Measurements from ENCODE around the gene CHML. TPM values are rescaled to one million over a fixed set of nuclear protein-coding genes. Genes with fewer than 3 reads are reported as not detected.

The CHML gene
- total RNA-seq, 6 experiments from 2014 or later, result 2.3 to 6.0 (median 3.9) TPM

GRCh38 chr1:241636291-241636690 is 3.9 kb downstream of the CHML start:
- peaks cover 0 to 8% (median under 1%) of the 10 kb centered on the region in 4 donors for H3K36me3 ChIP-seq
- DNase-seq (no peak), ATAC-seq (no peak)
- H3K27ac ChIP-seq, result no peak overlapping the region
- H3K27me3 ChIP-seq, result no peaks in the 10 kb centered on the region
- 83% methylated on average over 1 of the region's 1 CpG for WGBS (ENCODE audit: insufficient coverage, low coverage, low lambda C conversion rate, missing lambda C conversion rate)
- intact Hi-C loops (cut with DNase I), result loop anchor here in 1 of 2 donors (10.0 kb wide), 1 partner anchor 199 kb away; no protein-coding TSS in a partner anchor
- H3K4me3 ChIP-seq, result no peak overlapping the region
- peaks cover 0 to 24% (median 3%) of the 10 kb centered on the region in 4 donors for H3K4me1 ChIP-seq
- TF ChIP-seq POLR2A (IDR thresholded peaks at IDR 0.05), result no peak
- H3K9me3 ChIP-seq, result no peaks in the 10 kb centered on the region

DNA sequence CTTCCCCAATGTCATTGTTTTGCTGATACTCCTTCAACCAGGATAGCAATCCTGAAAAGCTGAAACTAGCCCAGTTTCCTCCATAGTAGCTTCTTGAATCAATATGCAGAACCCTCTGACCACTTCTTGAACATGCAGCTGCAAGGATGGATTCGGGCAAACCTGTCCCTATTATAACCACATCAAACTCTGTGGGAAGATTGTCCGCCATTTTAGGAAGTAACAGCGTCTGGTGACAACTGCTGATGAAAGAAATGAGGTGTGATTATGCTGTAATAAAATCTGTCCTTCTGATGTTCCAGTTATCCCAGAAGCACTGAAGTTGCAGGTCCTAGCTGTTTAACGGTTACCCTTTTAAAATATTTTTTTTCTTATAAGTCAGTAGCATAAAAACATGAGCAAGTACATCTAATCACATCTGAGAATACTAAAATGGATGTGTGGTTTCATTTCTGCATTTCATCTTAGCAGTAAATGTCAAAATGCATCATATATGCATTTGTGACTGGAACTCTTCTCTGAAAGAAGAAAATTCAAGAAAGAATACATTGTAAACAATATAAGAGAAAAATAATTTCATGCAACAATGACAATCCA is 4.5 kb downstream of the CHML start:
- WGBS (ENCODE audit: insufficient coverage, low coverage, low lambda C conversion rate, missing lambda C conversion rate), result 89% methylated on average over 4 of the region's 4 CpGs
- ATAC-seq, result no peak
- Histone ChIP-seq H3K4me1 (peaks cover 0 to 28% (median 2%) of the 10 kb centered on the region in 4 donors), H3K27ac (no peak overlapping the region), H3K9me3 (no peaks in the 10 kb centered on the region), H3K27me3 (no peaks in the 10 kb centered on the region), H3K36me3 (peaks cover 0 to 8% (median under 1%) of the 10 kb centered on the region in 4 donors), H3K4me3 (no peak overlapping the region)
- no peak for TF ChIP-seq POLR2A (IDR thresholded peaks at IDR 0.05)
- TF ChIP-seq, protein P1, sequence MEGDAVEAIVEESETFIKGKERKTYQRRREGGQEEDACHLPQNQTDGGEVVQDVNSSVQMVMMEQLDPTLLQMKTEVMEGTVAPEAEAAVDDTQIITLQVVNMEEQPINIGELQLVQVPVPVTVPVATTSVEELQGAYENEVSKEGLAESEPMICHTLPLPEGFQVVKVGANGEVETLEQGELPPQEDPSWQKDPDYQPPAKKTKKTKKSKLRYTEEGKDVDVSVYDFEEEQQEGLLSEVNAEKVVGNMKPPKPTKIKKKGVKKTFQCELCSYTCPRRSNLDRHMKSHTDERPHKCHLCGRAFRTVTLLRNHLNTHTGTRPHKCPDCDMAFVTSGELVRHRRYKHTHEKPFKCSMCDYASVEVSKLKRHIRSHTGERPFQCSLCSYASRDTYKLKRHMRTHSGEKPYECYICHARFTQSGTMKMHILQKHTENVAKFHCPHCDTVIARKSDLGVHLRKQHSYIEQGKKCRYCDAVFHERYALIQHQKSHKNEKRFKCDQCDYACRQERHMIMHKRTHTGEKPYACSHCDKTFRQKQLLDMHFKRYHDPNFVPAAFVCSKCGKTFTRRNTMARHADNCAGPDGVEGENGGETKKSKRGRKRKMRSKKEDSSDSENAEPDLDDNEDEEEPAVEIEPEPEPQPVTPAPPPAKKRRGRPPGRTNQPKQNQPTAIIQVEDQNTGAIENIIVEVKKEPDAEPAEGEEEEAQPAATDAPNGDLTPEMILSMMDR (IDR thresholded peaks at IDR 0.05), result no peak
- DNase-seq, result no peak
- intact Hi-C loops (cut with DNase I), result loop anchor here in 1 of 2 donors (10.0 kb wide), 1 partner anchor 199 kb away; no protein-coding TSS in a partner anchor

GRCh38 chr1:241632987-241633386 is 7.2 kb downstream of the CHML start:
- H3K4me3 ChIP-seq, result no peak overlapping the region
- peaks cover 0 to 8% (median under 1%) of the 10 kb centered on the region in 4 donors for H3K36me3 ChIP-seq
- ATAC-seq (peak in 2 of 4 donors; percentile 30 to 47), DNase-seq (no peak)
- H3K27me3 ChIP-seq, result no peaks in the 10 kb centered on the region
- intact Hi-C loops (cut with DNase I), result loop anchor here in 1 of 2 donors (10.0 kb wide), 1 partner anchor 202 kb away; no protein-coding TSS in a partner anchor
- TF ChIP-seq, protein P1 (IDR thresholded peaks at IDR 0.05), result no peak
- no peak for TF ChIP-seq POLR2A (IDR thresholded peaks at IDR 0.05)
- 74% methylated on average over 3 of the region's 3 CpGs for WGBS (ENCODE audit: insufficient coverage, low coverage, low lambda C conversion rate, missing lambda C conversion rate)
- peaks cover 0 to 20% (median 1%) of the 10 kb centered on the region in 4 donors for H3K4me1 ChIP-seq
- H3K9me3 ChIP-seq, result no peaks in the 10 kb centered on the region
- H3K27ac ChIP-seq, result no peak overlapping the region

GRCh38 chr1:241631674-241632073 is 8.5 kb downstream of the CHML start:
- peaks cover 0 to 22% (median 1%) of the 10 kb centered on the region in 4 donors for H3K4me1 ChIP-seq
- H3K27ac ChIP-seq, result peak overlapping the region in 1 of 3 donors; percentile 34
- peak overlapping the region in 1 of 3 donors; percentile 18 for H3K4me3 ChIP-seq
- TF ChIP-seq, protein P1 (IDR thresholded peaks at IDR 0.05), result no peak
- no peak for TF ChIP-seq POLR2A (IDR thresholded peaks at IDR 0.05)
- WGBS (ENCODE audit: insufficient coverage, low coverage, low lambda C conversion rate, missing lambda C conversion rate), result 23% methylated on average over 5 of the region's 5 CpGs
- no peaks in the 10 kb centered on the region for H3K27me3 ChIP-seq
- peaks cover 0 to 8% (median under 1%) of the 10 kb centered on the region in 4 donors for H3K36me3 ChIP-seq
- ATAC-seq (peak; percentile 57 to 75 (median 70)), DNase-seq (no peak)
- intact Hi-C loops (cut with DNase I), result loop anchor here in 1 of 2 donors (10.0 kb wide), 1 partner anchor 203 kb away; no protein-coding TSS in a partner anchor
- no peaks in the 10 kb centered on the region for H3K9me3 ChIP-seq

DNA sequence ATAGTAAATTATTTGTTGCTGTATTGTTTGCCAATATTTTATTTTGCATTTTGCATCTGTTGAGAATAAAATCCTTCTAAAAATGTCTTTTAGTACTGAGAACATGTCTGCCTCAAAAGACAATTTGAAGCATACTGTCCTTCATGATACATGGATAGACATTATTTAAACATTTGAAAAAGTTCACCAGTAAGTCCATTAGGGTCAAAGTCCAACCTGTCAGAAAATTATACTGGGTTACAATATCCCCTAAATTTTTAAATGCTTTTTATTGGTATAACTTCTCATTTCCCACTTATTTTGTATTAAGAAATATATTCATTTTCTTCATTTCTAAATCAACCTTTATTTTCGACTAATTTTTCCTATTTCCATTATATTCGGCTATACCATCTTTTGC is 9.3 kb downstream of the CHML start:
- WGBS (ENCODE audit: insufficient coverage, low coverage, low lambda C conversion rate, missing lambda C conversion rate), result 64% methylated on average over 2 of the region's 2 CpGs
- intact Hi-C loops (cut with DNase I), result loop anchor here in 1 of 2 donors (10.0 kb wide), 1 partner anchor 204 kb away; no protein-coding TSS in a partner anchor
- peaks cover 0 to 8% (median under 1%) of the 10 kb centered on the region in 4 donors for H3K36me3 ChIP-seq
- peaks cover 0 to 22% (median 1%) of the 10 kb centered on the region in 4 donors for H3K4me1 ChIP-seq
- ATAC-seq (peak in 2 of 4 donors; percentile 29 to 51), DNase-seq (no peak)
- TF ChIP-seq, protein P1 (IDR thresholded peaks at IDR 0.05), result no peak
- no peak for TF ChIP-seq POLR2A (IDR thresholded peaks at IDR 0.05)
- H3K27me3 ChIP-seq, result no peaks in the 10 kb centered on the region
- no peaks in the 10 kb centered on the region for H3K9me3 ChIP-seq
- H3K4me3 ChIP-seq, result no peak overlapping the region
- H3K27ac ChIP-seq, result peak overlapping the region in 1 of 3 donors; percentile 34

Measured in right lobe of liver (tissue), 6 donors.